GM18858 (cell line): ENCODE measurements around the gene DCAF8.

Experiments
- ATAC-seq: cut with Tn5 transposase; IDR thresholded peaks from one replicate; pipeline ENCODE4 v1.9.1; 2021; ENCODE audit not compliant: unreplicated experiment

The DCAF8 gene

GRCh38 chr1:160227034-160227433 lies 35.3 kb downstream of the DCAF8 start:
- no peak for ATAC-seq

- ATAC-seq = no peak
These were observed 35.7 kb downstream of the DCAF8 start for GRCh38 chr1:160226623-160227022.

DNA sequence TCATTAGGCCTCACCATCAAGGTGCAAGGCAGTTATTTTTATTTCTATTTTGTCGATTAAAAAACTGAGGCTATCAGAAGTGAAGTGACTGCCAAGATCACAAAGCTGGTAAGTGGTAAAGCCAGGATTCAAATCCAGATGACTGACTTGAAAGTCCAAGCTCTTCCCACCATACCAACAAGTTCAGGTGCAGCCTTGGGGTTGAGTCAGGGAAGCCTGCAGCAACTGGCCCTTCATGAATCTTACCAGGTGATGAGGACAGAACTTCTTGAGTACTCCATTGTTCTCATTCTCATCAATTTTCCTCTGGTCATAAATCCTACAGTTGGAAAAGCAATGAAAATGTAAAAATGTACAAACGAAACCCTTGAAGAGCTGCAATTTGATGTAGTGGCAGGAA lies 37.0 kb downstream of the DCAF8 start:
- ATAC-seq = no peak

DNA sequence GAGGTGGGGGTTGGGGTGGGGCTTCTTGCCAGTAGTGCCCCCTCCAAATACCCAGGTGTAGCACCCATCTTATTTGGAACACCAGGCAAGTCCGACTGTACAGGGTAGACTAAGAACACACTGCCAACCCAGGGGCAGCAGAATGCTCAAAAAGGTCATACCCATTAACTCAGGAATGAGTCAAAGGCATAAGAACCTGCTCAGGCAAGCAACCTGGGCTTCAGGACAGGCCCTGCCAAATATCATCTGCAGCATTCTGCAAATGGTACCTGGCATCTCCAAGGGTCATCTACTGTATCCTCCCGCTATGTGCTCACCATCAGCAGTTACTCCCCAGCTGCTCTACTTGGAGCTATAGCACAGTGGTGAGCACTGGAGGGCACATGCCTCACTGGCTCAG lies 37.7 kb downstream of the DCAF8 start:
- ATAC-seq = no peak

GRCh38 chr1:160222546-160222945 lies 39.8 kb downstream of the DCAF8 start:
- ATAC-seq = no peak

DNA sequence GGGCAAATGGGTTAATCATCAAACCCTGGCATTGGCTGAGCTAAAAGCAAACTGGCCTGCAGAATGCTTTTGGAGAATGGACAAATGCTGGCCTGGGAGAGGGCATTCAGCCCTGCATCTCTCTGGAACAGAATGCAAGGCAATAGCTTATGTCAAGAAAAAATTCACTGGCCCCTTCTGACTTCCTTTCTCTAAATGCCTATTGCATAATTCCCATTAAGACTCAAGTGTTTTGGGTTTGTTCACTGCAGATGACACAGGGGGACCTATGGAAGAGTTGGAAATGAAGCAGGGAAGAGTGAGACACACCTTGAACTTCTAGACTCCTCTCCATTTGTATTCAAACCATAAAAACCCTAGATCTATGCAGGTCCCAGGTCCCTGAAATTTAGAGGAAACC lies 41.3 kb downstream of the DCAF8 start:
- no peak for ATAC-seq

DNA sequence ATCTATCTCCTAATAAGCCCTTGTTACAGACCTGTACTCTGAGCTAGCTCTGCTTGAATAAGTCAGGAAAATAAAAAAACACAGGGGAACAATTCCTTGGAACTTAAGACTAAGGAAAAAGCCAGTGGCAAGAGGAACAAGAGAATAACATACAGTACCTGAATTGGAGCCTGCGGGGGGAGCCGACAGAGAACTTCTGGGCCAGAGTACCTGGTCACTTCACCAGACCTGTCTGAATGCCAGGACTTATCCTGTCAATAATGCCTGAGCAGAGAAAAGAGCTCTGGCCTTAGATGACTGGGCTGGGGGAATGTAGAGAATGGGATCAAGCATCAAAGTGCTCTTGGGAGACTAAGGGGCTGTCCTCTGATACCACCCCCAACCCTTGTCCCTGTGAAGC lies 42.0 kb downstream of the DCAF8 start:
- no peak for ATAC-seq

DNA sequence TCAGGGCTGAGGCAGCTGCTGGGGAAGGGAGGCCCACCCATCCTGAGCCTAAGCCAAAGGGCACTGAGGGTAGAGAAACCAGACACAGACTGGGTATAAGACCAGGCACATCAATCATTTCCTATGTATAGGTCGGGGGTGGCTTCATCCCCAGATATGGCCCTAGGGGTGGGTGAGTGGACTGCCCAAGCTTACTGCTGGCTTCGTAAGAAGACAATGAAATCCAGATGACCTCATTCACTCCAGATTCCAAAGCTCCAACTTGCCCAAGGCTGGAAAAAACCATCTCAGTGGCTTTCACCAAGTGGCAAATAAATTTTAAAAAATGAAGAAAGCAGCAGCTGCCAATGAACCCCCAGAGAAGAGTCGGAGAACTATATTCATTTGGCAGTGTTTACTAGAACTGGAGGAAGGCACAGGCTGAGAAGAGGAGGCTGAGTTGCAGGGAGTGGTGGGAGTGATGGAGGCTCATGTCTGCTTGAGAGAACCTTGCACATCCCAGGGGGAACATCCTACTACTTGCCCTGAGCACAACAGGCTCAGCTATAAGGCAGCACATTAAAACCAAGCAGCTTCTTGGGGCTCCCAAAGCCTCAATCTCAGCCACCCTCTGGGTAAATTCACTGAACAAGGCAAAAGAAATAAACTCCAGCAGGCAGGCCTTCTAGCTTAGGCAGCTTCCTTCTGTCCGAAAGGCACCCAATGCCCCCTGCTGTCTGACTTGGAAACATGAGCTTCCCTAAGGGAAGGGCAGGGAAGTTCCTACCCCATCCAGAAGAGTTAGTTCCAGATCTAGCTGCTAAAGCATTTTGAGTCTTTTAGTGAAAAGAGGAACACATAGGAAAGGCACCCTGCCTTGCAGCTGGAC lies 43.1 kb downstream of the DCAF8 start:
- no peak for ATAC-seq

GRCh38 chr1:160217481-160218051 lies 44.8 kb downstream of the DCAF8 start:
- ATAC-seq = no peak

- ATAC-seq = no peak
These were observed 46.0 kb downstream of the DCAF8 start for GRCh38 chr1:160216301-160216700.

DNA sequence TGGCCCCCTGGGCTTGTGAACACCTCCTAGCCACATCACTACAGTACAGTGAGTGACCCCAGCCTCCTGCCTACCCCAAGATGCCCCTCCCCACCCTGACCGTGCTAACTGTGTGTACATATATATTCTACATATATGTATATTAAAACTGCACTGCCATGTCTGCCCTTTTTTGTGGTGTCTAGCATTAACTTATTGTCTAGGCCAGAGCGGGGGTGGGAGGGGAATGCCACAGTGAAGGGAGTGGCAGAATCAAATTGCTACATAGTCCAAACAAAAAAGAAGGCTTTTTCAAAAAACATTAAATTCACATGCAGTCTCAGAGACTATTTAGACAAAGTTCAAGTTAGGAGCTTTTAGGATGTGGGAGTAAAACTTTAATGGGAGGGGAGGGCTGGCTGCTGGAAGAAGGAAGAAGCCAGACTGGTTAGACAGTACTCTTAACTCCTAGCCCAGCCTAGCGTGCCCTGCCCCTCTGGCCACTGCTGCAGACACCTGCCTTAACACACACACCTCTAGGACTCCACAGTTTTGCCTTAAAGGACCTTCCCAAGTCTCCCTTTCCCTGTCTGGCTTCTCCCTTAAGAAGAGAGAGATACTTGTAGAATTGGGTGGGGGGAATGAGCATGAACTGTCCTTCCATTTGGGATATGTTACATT lies 47.7 kb downstream of the DCAF8 start:
- no peak for ATAC-seq

- no peak for ATAC-seq
These were observed 51.1 kb downstream of the DCAF8 start for GRCh38 chr1:160211046-160211790.

GRCh38 chr1:160210561-160210960 lies 51.8 kb downstream of the DCAF8 start:
- no peak for ATAC-seq

DNA sequence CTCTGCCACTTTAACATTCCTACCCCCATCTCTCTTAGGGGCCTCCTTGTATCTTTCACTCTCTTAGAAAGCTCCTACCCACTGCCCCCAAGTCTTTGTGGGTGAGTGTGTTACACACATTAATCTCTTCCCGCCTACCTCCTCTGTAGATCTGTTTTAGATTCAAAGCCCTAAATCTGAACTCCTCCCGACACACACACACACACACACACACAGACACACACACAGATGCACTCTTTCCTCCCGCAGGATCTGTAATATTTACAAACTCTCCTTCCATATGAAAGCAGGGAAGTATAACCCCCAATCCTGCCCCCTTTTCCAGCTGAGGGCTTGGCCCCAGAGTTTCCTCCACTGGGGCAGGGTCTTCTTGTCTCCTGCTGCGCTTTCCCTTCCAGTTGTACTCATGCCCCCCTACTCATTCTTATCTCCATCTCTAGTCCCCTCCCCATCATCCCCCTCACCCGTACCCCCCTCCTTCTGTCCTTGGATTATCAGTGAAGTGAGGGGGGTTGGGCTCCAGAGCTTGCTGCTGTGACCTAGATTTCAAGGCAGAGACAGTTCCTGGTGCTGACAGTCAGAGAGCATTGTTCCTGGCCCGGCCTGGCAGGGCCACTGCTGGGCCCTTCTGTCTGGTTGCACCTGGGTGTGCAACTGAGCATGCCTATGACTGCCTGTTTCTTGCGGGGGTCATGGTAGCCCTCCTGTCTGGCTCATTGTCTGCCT lies 52.9 kb downstream of the DCAF8 start:
- no peak for ATAC-seq

DNA sequence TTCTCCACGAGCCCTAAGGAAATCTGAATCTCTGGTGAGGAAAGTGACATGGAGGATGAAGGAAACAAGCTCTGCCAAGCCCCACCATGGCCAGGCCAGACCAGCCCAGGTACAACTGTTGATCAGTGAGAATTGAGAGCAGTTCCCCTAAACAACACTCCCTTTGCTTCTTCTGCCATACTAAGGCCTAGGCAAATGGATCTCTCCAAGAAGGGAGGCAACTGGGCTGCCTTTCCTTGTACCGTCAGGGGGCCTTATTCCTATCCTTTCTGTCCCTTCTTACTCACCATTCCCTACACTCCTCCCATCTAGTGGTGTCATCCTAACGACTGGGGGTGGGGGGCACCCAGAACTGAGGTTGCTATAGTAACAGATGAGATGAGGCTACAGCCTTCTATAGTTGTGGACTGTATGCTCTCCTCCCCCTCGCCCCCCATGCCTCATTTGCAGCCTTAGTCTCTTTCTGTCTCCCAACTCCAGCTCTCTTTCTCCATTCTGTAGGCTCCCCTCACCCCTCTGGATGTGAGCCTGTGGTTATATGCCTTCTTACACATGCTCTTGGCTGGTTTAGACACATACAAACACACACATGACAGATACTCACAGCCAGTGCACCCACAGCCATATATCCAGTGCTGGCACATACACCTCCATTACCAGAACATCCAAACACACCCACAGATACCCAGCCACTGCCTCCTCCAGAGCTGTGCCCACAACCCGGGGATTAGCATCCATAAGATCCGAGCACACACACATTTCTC lies 53.6 kb downstream of the DCAF8 start:
- ATAC-seq = no peak

GRCh38 chr1:160207771-160208556 lies 54.4 kb downstream of the DCAF8 start:
- ATAC-seq = no peak

DNA sequence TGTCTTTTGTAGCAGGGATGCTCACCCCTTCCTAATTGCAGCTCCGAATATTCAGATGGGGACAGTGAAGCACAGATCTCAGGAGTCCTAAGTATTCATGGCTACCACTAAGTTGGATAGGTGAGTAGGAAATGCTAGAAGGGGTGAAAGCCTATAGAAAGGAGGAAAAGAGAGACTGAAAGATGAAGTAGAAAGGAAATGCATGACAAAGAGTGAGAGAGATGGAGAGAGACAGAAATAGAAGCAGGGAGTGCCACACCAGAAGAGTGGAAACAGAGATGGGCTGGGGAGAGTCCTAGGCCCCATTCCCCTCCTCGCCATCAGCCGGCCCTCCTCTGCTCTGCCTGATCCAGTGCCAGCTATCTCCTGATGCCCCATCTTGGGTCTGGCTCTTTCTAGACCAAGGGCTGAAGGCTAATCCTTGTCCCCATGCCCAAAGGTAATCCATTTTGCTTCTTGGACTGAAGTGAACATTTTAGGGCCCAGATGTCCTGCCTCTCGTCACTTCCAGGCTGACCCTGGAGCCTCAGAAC lies 55.2 kb downstream of the DCAF8 start:
- ATAC-seq = no peak

GRCh38 chr1:160206421-160207117 lies 55.8 kb downstream of the DCAF8 start:
- no peak for ATAC-seq

DNA sequence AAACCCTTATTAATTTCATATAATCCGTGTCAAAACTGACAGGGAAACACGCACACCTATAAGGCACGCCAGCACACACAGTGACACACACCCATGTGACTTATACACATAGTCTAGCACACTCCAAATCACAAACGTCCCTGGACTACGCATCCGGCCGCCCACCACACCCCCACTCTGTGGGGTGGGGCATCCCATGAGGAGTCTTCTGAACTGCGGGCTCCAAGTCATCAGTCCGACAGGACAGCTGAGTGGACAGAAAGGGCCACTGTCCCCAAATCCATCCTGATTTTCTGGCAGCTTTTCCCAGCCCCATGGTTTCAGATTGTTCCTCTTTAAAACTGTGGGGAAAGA lies 56.3 kb downstream of the DCAF8 start:
- ATAC-seq = no peak
